BE2C (cell line): ENCODE measurements around the gene TYMP.

Experiments
- DNase-seq: peaks from one replicate; pipeline ENCODE4 v3.0.0-alpha.2; 2020
- H3K27me3 ChIP-seq: fragments of 250-450 bp; sonication (Bioruptor Pico); 2 replicates; pipeline ENCODE4 v1.5.1; 2020; ENCODE audit warnings: mild to moderate bottlenecking
- H3K36me3 ChIP-seq: fragments of 250-450 bp; sonication (Bioruptor Pico); 2 replicates; pipeline ENCODE4 v1.5.1; 2020; ENCODE audit warnings: mild to moderate bottlenecking
- H3K4me1 ChIP-seq: fragments of 250-450 bp; sonication (Bioruptor Pico); 2 replicates; pipeline ENCODE4 v1.5.1; 2020
- H3K4me3 ChIP-seq: 2 replicates; pipeline ENCODE4 v1.5.1; 2011; ENCODE audit warnings: low read depth, low read length
- H3K9me3 ChIP-seq: fragments of 250-450 bp; sonication (Bioruptor Pico); 2 replicates; pipeline ENCODE4 v1.5.1; 2020
- CTCF ChIP-seq: IDR thresholded peaks from 2 replicates; pipeline ENCODE4 v1.5.1; 2012; ENCODE audit warnings: mild to moderate bottlenecking, low read depth, low read length

The TYMP gene

GRCh38 chr22:50482107-50483074 lies 47.4 kb downstream of the TYMP start:
- Histone ChIP-seq H3K36me3 (no peaks in the 10 kb centered on the region), H3K9me3 (no peaks in the 10 kb centered on the region), H3K27me3 (peaks cover 17% of the 10 kb centered on the region), H3K4me3 (peak overlapping the region; percentile 60), H3K4me1 (peaks cover 4% of the 10 kb centered on the region)
- DNase-seq = no peak
- TF ChIP-seq CTCF = no peak

- Histone ChIP-seq H3K4me1 (peaks cover 4% of the 10 kb centered on the region), H3K36me3 (no peaks in the 10 kb centered on the region), H3K9me3 (no peaks in the 10 kb centered on the region), H3K4me3 (peak within 1 kb of the TSS; percentile 60), H3K27me3 (peaks cover 17% of the 10 kb centered on the region)
- no peak for TF ChIP-seq CTCF
- peak; percentile 53 for DNase-seq
These were observed 48.2 kb downstream of the TYMP start, which contains the start of gene ADM2 for GRCh38 chr22:50481440-50482106. Gene ADM2 (plus strand): TSS chr22:50481543. CDS start chr22:50481848, 305 bp downstream.

GRCh38 chr22:50481045-50481439 lies 48.8 kb downstream of the TYMP start:
- TF ChIP-seq CTCF = no peak
- Histone ChIP-seq H3K4me1 (peaks cover 4% of the 10 kb centered on the region), H3K4me3 (peak overlapping the region; percentile 60), H3K27me3 (peaks cover 17% of the 10 kb centered on the region), H3K36me3 (no peaks in the 10 kb centered on the region), H3K9me3 (no peaks in the 10 kb centered on the region)
- no peak for DNase-seq

GRCh38 chr22:50479721-50480120 lies 50.1 kb downstream of the TYMP start:
- no peak for DNase-seq
- no peaks in the 10 kb centered on the region for H3K9me3 ChIP-seq
- peaks cover 17% of the 10 kb centered on the region for H3K27me3 ChIP-seq
- H3K4me1 ChIP-seq = no peaks in the 10 kb centered on the region
- no peak overlapping the region for H3K4me3 ChIP-seq
- TF ChIP-seq CTCF = no peak
- H3K36me3 ChIP-seq = no peaks in the 10 kb centered on the region

GRCh38 chr22:50477923-50478322 lies 51.9 kb downstream of the TYMP start:
- Histone ChIP-seq H3K36me3 (0 out of 2 replicates have a peak, but pooled peaks cover 2% of the 10 kb centered on the region), H3K27me3 (peaks cover 17% of the 10 kb centered on the region), H3K4me3 (no peak overlapping the region), H3K9me3 (no peaks in the 10 kb centered on the region), H3K4me1 (no peaks in the 10 kb centered on the region; the same call in 1 of the 2 replicates)
- DNase-seq = peak; percentile 50
- no peak for TF ChIP-seq CTCF
